A204.1 (cell line): ENCODE results near the gene SLC5A1.
"Not testable (repeated sequence)": the region's sequence is repeated elsewhere in the genome, so short reads cannot be mapped to it uniquely, and the experiment has no call there.

ENCODE experiments used
- FAIRE-seq: peaks from 2 replicates; lab custom pipeline; 2012; peaks lifted over from hg19 to GRCh38; lab: Jason Lieb, UNC

SLC5A1 gene

GRCh38 chr22:32088084-32088483, 45.0 kb downstream of the SLC5A1 start:
- FAIRE-seq: no peak

GRCh38 chr22:32097018-32097417, 54.0 kb downstream of the SLC5A1 start:
- no peak for FAIRE-seq

- FAIRE-seq: no peak
Measured at GRCh38 chr22:32097881-32098499, 54.9 kb downstream of the SLC5A1 start.

GRCh38 chr22:32100711-32101110, 57.6 kb downstream of the SLC5A1 start:
- no peak for FAIRE-seq

- peak; percentile 91 for FAIRE-seq
Measured at GRCh38 chr22:32103658-32104315, 60.7 kb downstream of the SLC5A1 start.

GRCh38 chr22:32106930-32107329, 63.9 kb downstream of the SLC5A1 start:
- FAIRE-seq: no peak

- FAIRE-seq: no peak
Measured at GRCh38 chr22:32112380-32112779, 69.3 kb downstream of the SLC5A1 start.

GRCh38 chr22:32119568-32120235, 76.6 kb downstream of the SLC5A1 start:
- FAIRE-seq: no peak

GRCh38 chr22:32120603-32121002, 77.5 kb downstream of the SLC5A1 start:
- FAIRE-seq: no peak

- FAIRE-seq: no peak
Measured at GRCh38 chr22:32122899-32123298, 79.8 kb downstream of the SLC5A1 start.

GRCh38 chr22:32123657-32124056, 80.6 kb downstream of the SLC5A1 start:
- no peak for FAIRE-seq

- FAIRE-seq: no peak
Measured at GRCh38 chr22:32127904-32128303, 84.8 kb downstream of the SLC5A1 start.

GRCh38 chr22:32130464-32130863, 87.4 kb downstream of the SLC5A1 start:
- FAIRE-seq: no peak

- FAIRE-seq: no peak
Measured at GRCh38 chr22:32132126-32132525, 89.1 kb downstream of the SLC5A1 start.

GRCh38 chr22:32132783-32133182, 89.7 kb downstream of the SLC5A1 start:
- FAIRE-seq: no peak

GRCh38 chr22:32134796-32135195, 91.7 kb downstream of the SLC5A1 start:
- not testable (repeated sequence) for FAIRE-seq

GRCh38 chr22:32135958-32136357, 92.9 kb downstream of the SLC5A1 start:
- not testable (repeated sequence) for FAIRE-seq

GRCh38 chr22:32136881-32137280, 93.8 kb downstream of the SLC5A1 start:
- not testable (repeated sequence) for FAIRE-seq

- peak; percentile 98 for FAIRE-seq
Measured at GRCh38 chr22:32137731-32138324, 94.8 kb downstream of the SLC5A1 start.

- FAIRE-seq: not testable (repeated sequence)
Measured at GRCh38 chr22:32138576-32138975, 95.5 kb downstream of the SLC5A1 start.

- not testable (repeated sequence) for FAIRE-seq
Measured at GRCh38 chr22:32140688-32141087, 97.6 kb downstream of the SLC5A1 start.

- no peak for FAIRE-seq
Measured at GRCh38 chr22:32142600-32142999, 99.5 kb downstream of the SLC5A1 start.
